Measurements from ENCODE around the gene CDC42. TPM values are rescaled to one million over a fixed set of nuclear protein-coding genes. Genes with fewer than 3 reads are reported as not detected.

Gene CDC42
- total RNA-seq, 1 donor: 432 TPM

DNA sequence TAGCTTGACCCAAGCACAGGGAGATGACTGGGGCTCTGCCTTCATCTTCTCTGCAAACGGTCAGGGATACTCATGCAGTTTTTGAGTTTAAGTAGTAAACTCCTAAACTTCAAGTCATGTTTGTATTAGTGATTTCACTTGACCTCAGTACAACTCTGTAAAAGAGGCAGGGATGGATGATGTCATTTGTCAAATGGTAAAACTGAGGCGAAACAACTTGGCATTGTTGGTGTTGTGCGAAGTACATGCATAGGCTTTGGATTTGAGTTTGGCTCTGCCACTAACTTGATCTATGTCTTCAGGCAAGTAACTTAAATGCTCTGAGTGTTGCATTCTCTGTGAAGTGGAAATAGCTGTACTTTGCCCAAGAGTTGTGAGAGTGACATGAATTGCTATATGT, 47.7 kb downstream of the CDC42 start:
- H3K79me2 ChIP-seq (ENCODE audit: insufficient read depth, low read length): peaks cover 82% of the 10 kb centered on the region
- no peak overlapping the region for H3K27ac ChIP-seq (ENCODE audit: low read depth, low read length)
- H3K4me3 ChIP-seq (ENCODE audit: insufficient read depth, low read length): no peak overlapping the region
- peaks cover 65% of the 10 kb centered on the region for H4K20me1 ChIP-seq (ENCODE audit: insufficient read depth, low read length)
- no peak overlapping the region for H2AFZ ChIP-seq (ENCODE audit: low read length)
- peaks cover 3% of the 10 kb centered on the region for H3K4me1 ChIP-seq (ENCODE audit: insufficient read depth, low read length)
- no peak overlapping the region for H3K4me2 ChIP-seq (ENCODE audit: insufficient read depth, low read length)
- H3K27me3 ChIP-seq (ENCODE audit: insufficient read depth, low read length): no peaks in the 10 kb centered on the region
- H3K36me3 ChIP-seq (ENCODE audit: insufficient read depth, low read length): peaks cover 35% of the 10 kb centered on the region
- TF ChIP-seq, protein P1, sequence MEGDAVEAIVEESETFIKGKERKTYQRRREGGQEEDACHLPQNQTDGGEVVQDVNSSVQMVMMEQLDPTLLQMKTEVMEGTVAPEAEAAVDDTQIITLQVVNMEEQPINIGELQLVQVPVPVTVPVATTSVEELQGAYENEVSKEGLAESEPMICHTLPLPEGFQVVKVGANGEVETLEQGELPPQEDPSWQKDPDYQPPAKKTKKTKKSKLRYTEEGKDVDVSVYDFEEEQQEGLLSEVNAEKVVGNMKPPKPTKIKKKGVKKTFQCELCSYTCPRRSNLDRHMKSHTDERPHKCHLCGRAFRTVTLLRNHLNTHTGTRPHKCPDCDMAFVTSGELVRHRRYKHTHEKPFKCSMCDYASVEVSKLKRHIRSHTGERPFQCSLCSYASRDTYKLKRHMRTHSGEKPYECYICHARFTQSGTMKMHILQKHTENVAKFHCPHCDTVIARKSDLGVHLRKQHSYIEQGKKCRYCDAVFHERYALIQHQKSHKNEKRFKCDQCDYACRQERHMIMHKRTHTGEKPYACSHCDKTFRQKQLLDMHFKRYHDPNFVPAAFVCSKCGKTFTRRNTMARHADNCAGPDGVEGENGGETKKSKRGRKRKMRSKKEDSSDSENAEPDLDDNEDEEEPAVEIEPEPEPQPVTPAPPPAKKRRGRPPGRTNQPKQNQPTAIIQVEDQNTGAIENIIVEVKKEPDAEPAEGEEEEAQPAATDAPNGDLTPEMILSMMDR (IDR thresholded peaks at IDR 0.05; ENCODE audit: extremely low read depth, low read depth, low read length): no peak
- no peak for DNase-seq (ENCODE audit: insufficient read length, low spot score, missing footprints)
- H3K9me3 ChIP-seq (ENCODE audit: low read depth, low read length): no peaks in the 10 kb centered on the region

DNA sequence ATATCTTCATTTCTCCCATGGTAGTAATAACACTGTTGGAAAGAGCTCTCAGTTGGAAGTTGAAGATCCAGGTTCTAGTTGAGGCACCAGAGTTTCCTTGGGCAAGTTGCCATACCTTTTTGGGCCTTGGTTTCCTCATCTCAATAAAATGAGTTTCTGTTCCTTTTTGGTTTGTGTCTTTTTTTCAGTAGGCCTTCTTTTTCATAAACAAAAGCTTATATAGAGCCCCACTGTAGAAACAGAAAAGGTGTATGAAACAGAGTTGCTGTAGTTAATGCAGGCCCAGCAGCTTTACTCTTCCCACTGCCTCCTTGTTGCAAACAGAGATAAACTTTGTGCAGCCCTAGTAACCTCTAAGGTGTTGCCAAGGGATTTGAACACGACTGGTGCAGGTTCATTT, 48.7 kb downstream of the CDC42 start:
- H3K4me1 ChIP-seq (ENCODE audit: insufficient read depth, low read length): peaks cover under 1% of the 10 kb centered on the region
- no peaks in the 10 kb centered on the region for H3K27me3 ChIP-seq (ENCODE audit: insufficient read depth, low read length)
- no peak overlapping the region for H3K4me2 ChIP-seq (ENCODE audit: insufficient read depth, low read length)
- TF ChIP-seq, protein P1 (IDR thresholded peaks at IDR 0.05; ENCODE audit: extremely low read depth, low read depth, low read length): no peak
- H4K20me1 ChIP-seq (ENCODE audit: insufficient read depth, low read length): peaks cover 67% of the 10 kb centered on the region
- DNase-seq (ENCODE audit: insufficient read length, low spot score, missing footprints): no peak
- H2AFZ ChIP-seq (ENCODE audit: low read length): no peak overlapping the region
- no peaks in the 10 kb centered on the region for H3K9me3 ChIP-seq (ENCODE audit: low read depth, low read length)
- no peak overlapping the region for H3K27ac ChIP-seq (ENCODE audit: low read depth, low read length)
- H3K79me2 ChIP-seq (ENCODE audit: insufficient read depth, low read length): peaks cover 86% of the 10 kb centered on the region
- H3K4me3 ChIP-seq (ENCODE audit: insufficient read depth, low read length): no peak overlapping the region
- H3K36me3 ChIP-seq (ENCODE audit: insufficient read depth, low read length): peaks cover 37% of the 10 kb centered on the region

DNA sequence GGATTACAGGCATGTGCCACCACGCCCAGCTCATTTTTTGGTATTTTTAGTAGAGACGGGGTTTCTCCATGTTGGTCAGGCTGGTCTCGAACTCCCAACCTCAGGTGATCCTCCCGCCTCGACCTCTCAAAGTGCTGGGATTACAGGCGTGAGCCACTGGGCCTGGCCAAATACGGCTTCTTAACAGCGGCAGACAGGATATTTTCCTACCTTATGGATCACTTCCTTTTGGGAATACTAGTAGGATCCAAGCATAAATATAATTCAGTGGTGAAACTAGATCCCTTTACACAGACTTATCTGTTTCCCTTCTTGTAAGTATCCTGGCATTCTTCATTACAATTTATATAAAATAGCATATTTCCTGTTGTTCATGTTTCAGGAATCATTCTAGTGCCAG, 49.5 kb downstream of the CDC42 start:
- Histone ChIP-seq H3K27ac (ENCODE audit: low read depth, low read length) (no peak overlapping the region), H3K36me3 (ENCODE audit: insufficient read depth, low read length) (peaks cover 29% of the 10 kb centered on the region), H3K4me1 (ENCODE audit: insufficient read depth, low read length) (peaks cover 3% of the 10 kb centered on the region), H3K4me3 (ENCODE audit: insufficient read depth, low read length) (no peak overlapping the region), H2AFZ (ENCODE audit: low read length) (no peak overlapping the region), H3K79me2 (ENCODE audit: insufficient read depth, low read length) (peaks cover 86% of the 10 kb centered on the region), H3K4me2 (ENCODE audit: insufficient read depth, low read length) (no peak overlapping the region), H3K27me3 (ENCODE audit: insufficient read depth, low read length) (no peaks in the 10 kb centered on the region), H3K9me3 (ENCODE audit: low read depth, low read length) (no peaks in the 10 kb centered on the region), H4K20me1 (ENCODE audit: insufficient read depth, low read length) (peaks cover 62% of the 10 kb centered on the region)
- TF ChIP-seq, protein P1 (IDR thresholded peaks at IDR 0.05; ENCODE audit: extremely low read depth, low read depth, low read length): no peak
- DNase-seq (ENCODE audit: insufficient read length, low spot score, missing footprints): no peak

DNA sequence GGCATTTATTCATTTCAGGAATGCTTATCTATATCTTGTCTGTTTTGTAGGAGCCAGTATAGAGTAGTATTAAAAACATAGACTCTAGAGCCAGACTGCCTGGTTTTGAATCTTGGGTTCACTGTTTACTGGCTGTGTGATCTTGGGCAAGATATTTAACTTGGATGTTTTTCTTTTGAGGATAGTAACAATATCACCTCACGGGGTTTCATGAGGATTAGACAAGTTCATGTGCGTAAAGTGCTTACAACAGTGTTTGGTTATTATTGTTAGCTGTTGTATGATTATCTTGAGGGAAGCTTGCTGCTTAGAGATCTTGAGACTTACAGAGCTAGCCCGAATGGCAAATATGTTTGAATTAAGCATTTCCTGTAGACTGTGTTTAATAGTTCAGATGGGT, 50.2 kb downstream of the CDC42 start:
- Histone ChIP-seq H2AFZ (ENCODE audit: low read length) (no peak overlapping the region), H3K4me1 (ENCODE audit: insufficient read depth, low read length) (peaks cover 3% of the 10 kb centered on the region), H3K79me2 (ENCODE audit: insufficient read depth, low read length) (peaks cover 84% of the 10 kb centered on the region), H3K4me2 (ENCODE audit: insufficient read depth, low read length) (no peak overlapping the region), H3K9me3 (ENCODE audit: low read depth, low read length) (no peaks in the 10 kb centered on the region), H3K36me3 (ENCODE audit: insufficient read depth, low read length) (peaks cover 22% of the 10 kb centered on the region), H4K20me1 (ENCODE audit: insufficient read depth, low read length) (peaks cover 57% of the 10 kb centered on the region), H3K4me3 (ENCODE audit: insufficient read depth, low read length) (no peak overlapping the region), H3K27me3 (ENCODE audit: insufficient read depth, low read length) (no peaks in the 10 kb centered on the region), H3K27ac (ENCODE audit: low read depth, low read length) (no peak overlapping the region)
- no peak for DNase-seq (ENCODE audit: insufficient read length, low spot score, missing footprints)
- TF ChIP-seq, protein P1 (IDR thresholded peaks at IDR 0.05; ENCODE audit: extremely low read depth, low read depth, low read length): no peak
